Measurements from ENCODE around the gene C20orf96. TPM values are rescaled to one million over a fixed set of nuclear protein-coding genes. Genes with fewer than 3 reads are reported as not detected.

C20orf96 gene
- total RNA-seq, 4 donors from 2014 or later, result 1.7 to 2.6 (median 2.3) TPM

DNA sequence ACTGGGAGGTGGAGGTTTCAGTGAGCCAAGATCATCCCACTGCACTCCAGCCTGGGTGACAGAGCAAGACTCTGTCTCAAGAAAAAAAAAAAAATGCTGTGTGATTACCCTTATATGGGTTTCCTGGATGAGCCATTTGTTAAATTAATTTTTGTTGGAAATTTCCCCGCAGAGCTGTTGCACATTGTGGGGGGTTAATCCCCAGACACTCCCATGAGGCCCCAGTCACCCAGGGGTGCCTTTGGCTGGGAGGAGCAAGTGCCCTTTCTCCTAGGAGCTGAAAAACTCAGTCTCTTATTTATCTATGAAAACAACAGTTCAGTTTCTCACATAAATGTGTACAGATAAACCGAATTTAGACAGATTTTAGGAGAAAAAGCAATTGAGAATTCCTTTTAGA is 37.7 kb downstream of the C20orf96 start:
- H3K4me3 ChIP-seq, result no peak overlapping the region
- no peak for DNase-seq (ENCODE audit: extremely low spot score)
- no peaks in the 10 kb centered on the region for H3K9me3 ChIP-seq
- H3K4me1 ChIP-seq, result no peaks in the 10 kb centered on the region
- intact Hi-C loops (cut with DNase I), result no loop called here
- H3K36me3 ChIP-seq, result no peaks in the 10 kb centered on the region
- H3K27me3 ChIP-seq, result peaks cover 0 to 46% (median 2%) of the 10 kb centered on the region in 4 donors
- TF ChIP-seq, protein P1, sequence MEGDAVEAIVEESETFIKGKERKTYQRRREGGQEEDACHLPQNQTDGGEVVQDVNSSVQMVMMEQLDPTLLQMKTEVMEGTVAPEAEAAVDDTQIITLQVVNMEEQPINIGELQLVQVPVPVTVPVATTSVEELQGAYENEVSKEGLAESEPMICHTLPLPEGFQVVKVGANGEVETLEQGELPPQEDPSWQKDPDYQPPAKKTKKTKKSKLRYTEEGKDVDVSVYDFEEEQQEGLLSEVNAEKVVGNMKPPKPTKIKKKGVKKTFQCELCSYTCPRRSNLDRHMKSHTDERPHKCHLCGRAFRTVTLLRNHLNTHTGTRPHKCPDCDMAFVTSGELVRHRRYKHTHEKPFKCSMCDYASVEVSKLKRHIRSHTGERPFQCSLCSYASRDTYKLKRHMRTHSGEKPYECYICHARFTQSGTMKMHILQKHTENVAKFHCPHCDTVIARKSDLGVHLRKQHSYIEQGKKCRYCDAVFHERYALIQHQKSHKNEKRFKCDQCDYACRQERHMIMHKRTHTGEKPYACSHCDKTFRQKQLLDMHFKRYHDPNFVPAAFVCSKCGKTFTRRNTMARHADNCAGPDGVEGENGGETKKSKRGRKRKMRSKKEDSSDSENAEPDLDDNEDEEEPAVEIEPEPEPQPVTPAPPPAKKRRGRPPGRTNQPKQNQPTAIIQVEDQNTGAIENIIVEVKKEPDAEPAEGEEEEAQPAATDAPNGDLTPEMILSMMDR (IDR thresholded peaks at IDR 0.05), result no peak
- TF ChIP-seq EP300 (IDR thresholded peaks at IDR 0.05), result no peak
- TF ChIP-seq POLR2AphosphoS5 (IDR thresholded peaks at IDR 0.05), result no peak
- TF ChIP-seq POLR2A (IDR thresholded peaks at IDR 0.05; ENCODE audit: low read depth), result no peak
- 70% methylated on average over 2 of the region's 2 CpGs for WGBS
- H3K27ac ChIP-seq (replicated peaks in 1 of 4), result no peak overlapping the region

- DNase-seq (ENCODE audit: extremely low spot score), result no peak
- 39% methylated on average over 2 of the region's 2 CpGs for WGBS
- H3K4me3 ChIP-seq, result no peak overlapping the region
- TF ChIP-seq EP300 (IDR thresholded peaks at IDR 0.05) (no peak), POLR2AphosphoS5 (IDR thresholded peaks at IDR 0.05) (no peak), POLR2A (IDR thresholded peaks at IDR 0.05; ENCODE audit: low read depth) (no peak)
- TF ChIP-seq, protein P1 (IDR thresholded peaks at IDR 0.05), result no peak
- intact Hi-C loops (cut with DNase I), result no loop called here
- H3K27ac ChIP-seq (replicated peaks in 1 of 4), result no peak overlapping the region
- peaks cover 0 to 46% (median 2%) of the 10 kb centered on the region in 4 donors for H3K27me3 ChIP-seq
- H3K36me3 ChIP-seq, result no peaks in the 10 kb centered on the region
- H3K4me1 ChIP-seq, result no peaks in the 10 kb centered on the region
- H3K9me3 ChIP-seq, result peaks cover 0 to 7% (median 2%) of the 10 kb centered on the region in 4 donors
These were observed 39.2 kb downstream of the C20orf96 start for GRCh38 chr20:251354-251753.

DNA sequence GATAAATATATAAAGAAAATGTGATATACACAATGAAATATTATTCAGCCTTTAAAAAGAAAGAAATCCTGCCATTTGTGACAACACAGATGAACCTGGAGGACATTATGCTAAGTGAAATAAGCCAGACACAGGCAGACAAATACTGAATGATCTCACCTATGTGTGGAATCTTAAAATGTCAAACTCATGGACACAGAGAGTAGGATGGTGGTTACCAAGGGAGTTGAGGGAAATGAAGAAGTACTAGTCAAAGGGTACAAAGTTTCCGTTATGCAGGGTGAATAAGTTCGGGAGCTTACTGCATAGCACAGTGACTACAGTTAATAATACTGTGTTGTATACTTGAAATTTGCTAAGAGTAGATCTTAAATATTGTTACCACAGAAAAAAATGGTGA is 47.6 kb downstream of the C20orf96 start:
- no peaks in the 10 kb centered on the region for H3K36me3 ChIP-seq
- 78% methylated on average over 2 of the region's 2 CpGs for WGBS
- no peak overlapping the region for H3K4me3 ChIP-seq
- intact Hi-C loops (cut with DNase I), result no loop called here
- peaks cover 0 to 16% (median 3%) of the 10 kb centered on the region in 4 donors for H3K27me3 ChIP-seq
- no peak overlapping the region for H3K27ac ChIP-seq (replicated peaks in 1 of 4)
- TF ChIP-seq, protein P1 (IDR thresholded peaks at IDR 0.05), result no peak
- TF ChIP-seq POLR2AphosphoS5 (IDR thresholded peaks at IDR 0.05) (no peak), EP300 (IDR thresholded peaks at IDR 0.05) (no peak)
- H3K9me3 ChIP-seq, result peaks cover 0 to 7% (median 2%) of the 10 kb centered on the region in 4 donors
- DNase-seq (ENCODE audit: extremely low spot score), result no peak
- no peaks in the 10 kb centered on the region for H3K4me1 ChIP-seq

- TF ChIP-seq POLR2AphosphoS5 (IDR thresholded peaks at IDR 0.05) (no peak), EP300 (IDR thresholded peaks at IDR 0.05) (no peak), POLR2A (IDR thresholded peaks at IDR 0.05; ENCODE audit: low read depth) (no peak)
- TF ChIP-seq, protein P1 (IDR thresholded peaks at IDR 0.05), result no peak
- Histone ChIP-seq H3K27me3 (peaks cover 0 to 16% (median 3%) of the 10 kb centered on the region in 4 donors), H3K27ac (replicated peaks in 1 of 4) (no peak overlapping the region), H3K36me3 (no peaks in the 10 kb centered on the region), H3K4me1 (no peaks in the 10 kb centered on the region), H3K4me3 (no peak overlapping the region), H3K9me3 (no peaks in the 10 kb centered on the region)
- 55% methylated on average over 3 of the region's 3 CpGs for WGBS
- no peak for DNase-seq (ENCODE audit: extremely low spot score)
- intact Hi-C loops (cut with DNase I), result no loop called here
These were observed 52.6 kb downstream of the C20orf96 start for GRCh38 chr20:237929-238328.

- Histone ChIP-seq H3K27ac (replicated peaks in 1 of 4) (no peak overlapping the region), H3K36me3 (no peaks in the 10 kb centered on the region), H3K27me3 (peaks cover 0 to 16% (median under 1%) of the 10 kb centered on the region in 4 donors), H3K4me1 (no peaks in the 10 kb centered on the region), H3K9me3 (no peaks in the 10 kb centered on the region), H3K4me3 (no peak overlapping the region)
- TF ChIP-seq EP300 (IDR thresholded peaks at IDR 0.05), result no peak
- TF ChIP-seq, protein P1 (IDR thresholded peaks at IDR 0.05), result no peak
- TF ChIP-seq POLR2AphosphoS5 (IDR thresholded peaks at IDR 0.05), result no peak
- TF ChIP-seq POLR2A (IDR thresholded peaks at IDR 0.05; ENCODE audit: low read depth), result no peak
- intact Hi-C loops (cut with DNase I), result no loop called here
- WGBS, result 31% methylated on average over 4 of the region's 4 CpGs
- DNase-seq (ENCODE audit: extremely low spot score), result no peak
These were observed 53.1 kb downstream of the C20orf96 start for GRCh38 chr20:237489-237888.

All from esophagus muscularis mucosa (tissue), 4 donors.